GM18498 (cell line): Measurements from ENCODE around the gene ATG9B.
"Not testable (repeated sequence)": the region's sequence is repeated elsewhere in the genome, so short reads cannot be mapped to it uniquely, and the experiment has no call there.

Source experiments
- ATAC-seq: cut with Tn5 transposase; IDR thresholded peaks from one replicate; pipeline ENCODE4 v1.9.1; 2021; ENCODE audit warnings: mild to moderate bottlenecking, moderate library complexity; ENCODE audit not compliant: unreplicated experiment

The ATG9B gene

GRCh38 chr7:151018421-151019129, 5.7 kb downstream of the ATG9B start:
- ATAC-seq: no peak

- ATAC-seq: peak; percentile 58
Observed at GRCh38 chr7:151017953-151018420, 6.3 kb downstream of the ATG9B start.

- no peak for ATAC-seq
Observed at GRCh38 chr7:151017370-151017952, 6.8 kb downstream of the ATG9B start.

GRCh38 chr7:151016942-151017341, 7.4 kb downstream of the ATG9B start:
- ATAC-seq: no peak

GRCh38 chr7:151016505-151016904, 7.8 kb downstream of the ATG9B start:
- ATAC-seq: no peak

- no peak for ATAC-seq
Observed at GRCh38 chr7:151015967-151016366, 8.3 kb downstream of the ATG9B start.

GRCh38 chr7:151014950-151015349, 9.3 kb downstream of the ATG9B start:
- ATAC-seq: no peak

GRCh38 chr7:151013733-151014497, 10.4 kb downstream of the ATG9B start:
- ATAC-seq: peak; percentile 52

- no peak for ATAC-seq
Observed at GRCh38 chr7:151013356-151013732, 10.9 kb downstream of the ATG9B start.

GRCh38 chr7:151012911-151013347, 11.4 kb downstream of the ATG9B start:
- ATAC-seq: no peak

- no peak for ATAC-seq
Observed at GRCh38 chr7:151012031-151012692, 12.1 kb downstream of the ATG9B start.

GRCh38 chr7:151011616-151012015, 12.7 kb downstream of the ATG9B start:
- ATAC-seq: not testable (repeated sequence)

- no peak for ATAC-seq
Observed at GRCh38 chr7:151011097-151011409, 13.2 kb downstream of the ATG9B start.

GRCh38 chr7:151010307-151011096, 13.8 kb downstream of the ATG9B start:
- no peak for ATAC-seq

- no peak for ATAC-seq
Observed at GRCh38 chr7:151010037-151010306, 14.3 kb downstream of the ATG9B start.

GRCh38 chr7:151009327-151010036, 14.8 kb downstream of the ATG9B start:
- no peak for ATAC-seq

- no peak for ATAC-seq
Observed at GRCh38 chr7:151008511-151009323, 15.6 kb downstream of the ATG9B start.

- no peak for ATAC-seq
Observed at GRCh38 chr7:151008143-151008510, 16.2 kb downstream of the ATG9B start.

- no peak for ATAC-seq
Observed at GRCh38 chr7:151007469-151007898, 16.8 kb downstream of the ATG9B start.
